ENCODE results near the gene FLNC. TPM values are rescaled to one million over a fixed set of nuclear protein-coding genes. Genes with fewer than 3 reads are reported as not detected.

Gene FLNC
- total RNA-seq, 4 donors from 2014 or later, result 3.8 to 5.1 (median 4.3) TPM

- Histone ChIP-seq H3K27me3 (no peaks in the 10 kb centered on the region), H3K36me3 (no peaks in the 10 kb centered on the region), H3K27ac (no peak overlapping the region), H3K9me3 (no peaks in the 10 kb centered on the region), H3K4me3 (no peak overlapping the region), H3K4me1 (no peaks in the 10 kb centered on the region)
- WGBS, result 31% methylated on average over 18 of the region's 19 CpGs
- no peak for TF ChIP-seq EP300 (IDR thresholded peaks at IDR 0.05)
- peak; percentile 87 to 92 for TF ChIP-seq CTCF (IDR thresholded peaks at IDR 0.05)
- peak; percentile 87 to 91 for DNase-seq (ENCODE audit: low spot score in 2 of 2)
Measured at GRCh38 chr7:128883622-128884448, 53.6 kb downstream of the FLNC start.

- H3K36me3 ChIP-seq, result no peaks in the 10 kb centered on the region
- no peak overlapping the region for H3K4me3 ChIP-seq
- WGBS, result 69% methylated on average over 25 of the region's 26 CpGs
- no peak overlapping the region for H3K27ac ChIP-seq
- H3K27me3 ChIP-seq, result no peaks in the 10 kb centered on the region
- no peaks in the 10 kb centered on the region for H3K9me3 ChIP-seq
- TF ChIP-seq POLR2AphosphoS5 (IDR thresholded peaks at IDR 0.05) (no peak), CTCF (IDR thresholded peaks at IDR 0.05) (no peak), POLR2A (IDR thresholded peaks at IDR 0.05) (no peak), EP300 (IDR thresholded peaks at IDR 0.05) (no peak)
- no peaks in the 10 kb centered on the region for H3K4me1 ChIP-seq
- DNase-seq (ENCODE audit: low spot score in 2 of 2), result no peak
Measured at GRCh38 chr7:128884561-128885369, 54.6 kb downstream of the FLNC start.

GRCh38 chr7:128885370-128886187, 55.4 kb downstream of the FLNC start:
- Histone ChIP-seq H3K27ac (no peak overlapping the region), H3K36me3 (no peaks in the 10 kb centered on the region), H3K9me3 (no peaks in the 10 kb centered on the region), H3K4me1 (peaks cover 3% of the 10 kb centered on the region), H3K27me3 (peaks cover 2% of the 10 kb centered on the region), H3K4me3 (no peak overlapping the region)
- TF ChIP-seq POLR2AphosphoS5 (IDR thresholded peaks at IDR 0.05), result no peak
- DNase-seq (ENCODE audit: low spot score in 2 of 2), result no peak
- 83% methylated on average over 7 of the region's 10 CpGs for WGBS

GRCh38 chr7:128886391-128887168, 56.4 kb downstream of the FLNC start:
- TF ChIP-seq POLR2A (IDR thresholded peaks at IDR 0.05) (no peak), CTCF (IDR thresholded peaks at IDR 0.05) (no peak), POLR2AphosphoS5 (IDR thresholded peaks at IDR 0.05) (no peak), EP300 (IDR thresholded peaks at IDR 0.05) (no peak)
- DNase-seq (ENCODE audit: low spot score in 2 of 2), result peak in 1 of 2 donors; percentile 50
- peaks cover 9% of the 10 kb centered on the region for H3K27me3 ChIP-seq
- peaks cover 10% of the 10 kb centered on the region for H3K4me1 ChIP-seq
- 54% methylated on average over 11 of the region's 14 CpGs for WGBS
- H3K36me3 ChIP-seq, result no peaks in the 10 kb centered on the region
- no peaks in the 10 kb centered on the region for H3K9me3 ChIP-seq
- H3K4me3 ChIP-seq, result no peak overlapping the region
- H3K27ac ChIP-seq, result no peak overlapping the region

Data from suprapubic skin (tissue), 4 donors.